HCT116 (cell line): ENCODE measurements around the gene SMIM24. TPM values are rescaled to one million over a fixed set of nuclear protein-coding genes. Genes with fewer than 3 reads are reported as not detected.
A peak's percentile ranks its signal among the peaks of the same experiment; 100 is the strongest.

Experiments used
- ATAC-seq: fragments of 200-7000 bp; cut with Tn5 transposase; 2 replicates; pipeline ENCODE4 v1.9.1; 2020; ENCODE audit warnings: mild to moderate bottlenecking, moderate library complexity
- BruUV-seq: library from RNA; stranded (reverse); fragments of 400-500 nt; replicated peaks from 2 replicates; lab custom pipeline; 2021; lab: Mats Ljungman, UMichigan
- CTCF ChIA-PET: fragments of 300-600 bp; sonication (Branson Sonifier 250); formaldehyde crosslinking; loops from one replicate; lab custom pipeline; 2021; ENCODE audit warnings: antibody characterized with exemption; lab: Charles Lee
- POLR2A ChIA-PET: fragments of 300-600, 350-600 bp; sonication (Branson Sonifier 250); formaldehyde crosslinking; loops from one replicate; lab custom pipeline; 2021; ENCODE audit warnings: antibody characterized with exemption; lab: Charles Lee
- RAD21 ChIA-PET, 2 experiments: fragments of 300-600 bp; sonication (Branson Sonifier 250); formaldehyde crosslinking; loops; one replicate each; lab custom pipeline; 2023; ENCODE audit warnings: low total read pairs in 2 of 2; ENCODE audit not compliant: uncharacterized antibody in 2 of 2, unreplicated experiment in 2 of 2, low non-redundant PET in 1 of 2; lab: Charles Lee
- DNase-seq: peaks from one replicate; pipeline ENCODE4 v3.0.0-alpha.2; 2010; ENCODE audit warnings: low read depth, low spot score
- H2AFZ ChIP-seq: fragments of 200-600 bp; shearing (Covaris generic), sonication (generic); 2 replicates; pipeline ENCODE4 v1.6.1; 2017; ENCODE audit warnings: low read depth, mixed run types, mixed read lengths, antibody characterized with exemption, low read length; ENCODE audit not compliant: poor library complexity, severe bottlenecking
- H3K27ac ChIP-seq: 2 replicates; pipeline ENCODE4 v1.5.1; 2012; ENCODE audit warnings: low read depth, low read length
- H3K27me3 ChIP-seq: fragments of 200-600 bp; sonication (generic); 2 replicates; pipeline ENCODE4 v1.6.1; 2016; ENCODE audit warnings: mixed run types, low read length, mixed read lengths; ENCODE audit not compliant: insufficient read depth
- H3K36me3 ChIP-seq, 2 experiments: fragments of 200-500 bp in 1 of 2; fragments of 200-600 bp in 1 of 2; sonication (Bioruptor generic) in 1 of 2; sonication (generic) in 1 of 2; 2 replicates each; pipeline versions ENCODE4 v1.5.1 to v1.6.1; 2014 to 2016; ENCODE audit warnings: low read length in 2 of 2, inconsistent platforms in 1 of 2, mixed read lengths in 1 of 2, mixed run types in 1 of 2; ENCODE audit not compliant: insufficient read depth in 2 of 2, control insufficient read depth in 1 of 2
- H3K4me1 ChIP-seq, 2 experiments: fragments of 200-600 bp in 1 of 2; sonication (generic) in 1 of 2; 2 replicates each; pipeline versions ENCODE4 v1.5.1 to v1.6.1; 2012 to 2017; ENCODE audit warnings: low read length in 2 of 2, inconsistent platforms in 1 of 2, mild to moderate bottlenecking in 1 of 2, mixed read lengths in 1 of 2, mixed run types in 1 of 2, moderate library complexity in 1 of 2; ENCODE audit not compliant: insufficient read depth in 2 of 2, control insufficient read depth in 1 of 2
- H3K4me2 ChIP-seq: fragments of 200-600 bp; sonication (generic); 2 replicates; pipeline ENCODE4 v1.6.1; 2017; ENCODE audit warnings: mixed run types, low read length, mixed read lengths
- H3K4me3 ChIP-seq, 2 experiments: fragments of 200-600 bp in 1 of 2; sonication (generic) in 1 of 2; replicated peaks in 1 of 2; 2 replicates each; pipeline ENCODE4 v1.5.1; 2011 to 2016; ENCODE audit warnings: low read length in 2 of 2, control low read depth in 1 of 2, low read depth in 1 of 2, mild to moderate bottlenecking in 1 of 2, mixed read lengths in 1 of 2, mixed run types in 1 of 2
- H3K79me2 ChIP-seq: fragments of 200-600 bp; sonication (generic); 2 replicates; pipeline ENCODE4 v1.6.1; 2017; ENCODE audit warnings: mild to moderate bottlenecking, mixed run types, low read length, moderate library complexity, mixed read lengths; ENCODE audit not compliant: insufficient read depth
- H3K9ac ChIP-seq: fragments of 200-600 bp; sonication (generic); 2 replicates; pipeline ENCODE4 v1.6.1; 2016; ENCODE audit warnings: low read length, mixed read lengths
- H3K9me2 ChIP-seq: fragments of 200-600 bp; sonication (generic), shearing (Covaris generic); 2 replicates; pipeline ENCODE4 v1.6.1; 2017; ENCODE audit warnings: mixed run types, mild to moderate bottlenecking, moderate library complexity; ENCODE audit not compliant: insufficient read depth
- H3K9me3 ChIP-seq, 2 experiments: fragments of 200-500 bp in 1 of 2; fragments of 200-600 bp in 1 of 2; sonication (Bioruptor generic) in 1 of 2; sonication (generic) in 1 of 2; 2 replicates each; pipeline ENCODE4 v1.6.1; 2014 to 2017; ENCODE audit warnings: low read length in 2 of 2, mixed read lengths in 2 of 2, inconsistent platforms in 1 of 2, low read depth in 1 of 2, mild to moderate bottlenecking in 1 of 2, mixed run types in 1 of 2, moderate library complexity in 1 of 2; ENCODE audit not compliant: control insufficient read depth in 1 of 2, insufficient read depth in 1 of 2
- H4K20me1 ChIP-seq: fragments of 200-600 bp; sonication (generic), shearing (Covaris generic); 2 replicates; pipeline ENCODE4 v1.6.1; 2017; ENCODE audit warnings: mixed run types, mild to moderate bottlenecking, moderate library complexity; ENCODE audit not compliant: insufficient read depth
- CTCF ChIP-seq, 3 experiments: fragments of 200-600 bp in 1 of 3; sonication (generic) in 1 of 3; IDR thresholded peaks in 2 of 3; conservative IDR thresholded peaks in 1 of 3; 2 replicates each; pipeline ENCODE4 v1.5.1; 2012 to 2017; ENCODE audit warnings: low read depth in 2 of 3, low read length in 2 of 3, antibody characterized with exemption in 1 of 3, borderline replicate concordance in 1 of 3, control low read depth in 1 of 3, mild to moderate bottlenecking in 1 of 3, mixed read lengths in 1 of 3, mixed run types in 1 of 3, moderate library complexity in 1 of 3; ENCODE audit not compliant: insufficient read depth in 1 of 3
- ZBTB33 ChIP-seq: IDR thresholded peaks from 2 replicates; pipeline ENCODE4 v1.6.1; 2011; ENCODE audit warnings: mild to moderate bottlenecking, low read length, moderate library complexity; ENCODE audit not compliant: insufficient replicate concordance; ENCODE audit errors: extremely low read depth
- intact Hi-C: fragments of 100-400 bp; cut with micrococcal nuclease; formaldehyde crosslinking; loops from 2 replicates; pipeline ENCODE4 v1.10.0; 2022
- total RNA-seq: library from RNA; stranded (reverse); gene quantifications from one replicate; pipeline ENCODE4 v1.2.1, GENCODE V29; 2021; ENCODE audit not compliant: unreplicated experiment

The SMIM24 gene
- total RNA-seq, 1 experiment from 2014 or later, result not detected

GRCh38 chr19:3520166-3521103 lies 40.1 kb upstream of the SMIM24 start:
- ChIA-PET POLR2A (no interaction called here), RAD21 (no interaction called here), CTCF (interaction anchor here (1.3 kb wide), 1 partner anchor 25 kb away, joined by 3 read pairs; no protein-coding TSS in a partner anchor)
- Histone ChIP-seq H3K4me2 (no peak overlapping the region), H3K4me3 (no peak overlapping the region), H3K4me1 (peaks cover 3 to 13% of the 10 kb centered on the region in 2 experiments; a peak in 2 of 4 replicates), H3K9me3 (no peaks in the 10 kb centered on the region), H3K9ac (no peak overlapping the region), H3K27ac (0 out of 2 replicates have a peak overlapping the region, but pooled peaks have one; percentile 17), H3K27me3 (no peaks in the 10 kb centered on the region), H3K36me3 (peaks cover 8 to 10% of the 10 kb centered on the region in 2 experiments; a peak in 3 of 4 replicates), H3K9me2 (no peaks in the 10 kb centered on the region), H3K79me2 (peaks cover 63% of the 10 kb centered on the region), H2AFZ (no peak overlapping the region), H4K20me1 (no peaks in the 10 kb centered on the region)
- intact Hi-C loops, result no loop called here
- TF ChIP-seq ZBTB33, result no peak
- peak in 1 of 3 experiments; percentile 16; a peak in 2 of 6 replicates for TF ChIP-seq CTCF (IDR thresholded peaks at IDR 0.05 in 2 of 3, conservative IDR thresholded peaks at IDR 0.05 in 1 of 3; ENCODE audit: borderline replicate concordance in 1 of 3, insufficient read depth in 1 of 3, low read depth in 2 of 3, low read length in 2 of 3)
- ATAC-seq, result peak; percentile 66
- no TSS peak for BruUV-seq
- no peak for DNase-seq
